ENCODE data around the gene PLD2. TPM values are rescaled to one million over a fixed set of nuclear protein-coding genes. Genes with fewer than 3 reads are reported as not detected.

PLD2 gene
- total RNA-seq, 2 donors from 2014 or later, result 25.7 to 41.5 TPM

DNA sequence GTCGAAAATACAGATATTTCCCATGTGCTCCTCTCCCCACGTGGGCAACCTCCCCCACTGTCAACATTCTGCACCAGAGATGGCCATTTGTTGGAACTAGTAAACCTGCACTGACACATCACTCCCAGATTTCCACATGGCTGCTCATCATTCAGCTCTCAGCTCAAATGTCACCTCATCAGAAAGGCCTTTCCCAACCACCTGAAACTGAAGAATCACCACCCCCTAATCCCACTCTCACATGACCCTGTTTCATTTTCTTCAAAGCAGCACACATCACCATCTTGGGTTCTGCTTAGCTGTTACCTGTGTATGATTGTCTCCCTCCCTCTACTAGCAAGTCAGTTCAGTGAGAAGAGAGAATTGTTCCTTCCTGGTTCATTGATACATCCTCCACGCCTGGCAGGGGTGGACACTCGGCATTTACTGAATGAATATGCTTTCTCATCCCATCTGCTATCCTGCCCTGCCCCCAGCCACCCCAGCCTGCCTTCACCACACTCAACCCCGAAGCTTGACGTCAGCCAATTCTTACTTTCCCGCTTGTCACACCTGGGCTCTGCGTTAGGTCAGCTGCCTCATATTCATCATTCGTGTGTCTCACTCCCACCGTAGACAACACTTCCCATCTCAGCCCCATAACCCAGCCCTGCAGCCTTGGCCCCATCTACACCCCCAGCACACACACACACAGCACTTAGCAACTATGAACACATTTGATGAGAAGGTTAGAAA is 6.3 kb upstream of the PLD2 start:
- no peak for DNase-seq
- intact Hi-C loops (cut with DNase I), result no loop called here
- ATAC-seq, result no peak
- H3K4me1 ChIP-seq, result peaks cover 10% of the 10 kb centered on the region
- H3K4me3 ChIP-seq, result no peak overlapping the region
- no peaks in the 10 kb centered on the region for H3K9me3 ChIP-seq
- peaks cover 0 to 2% of the 10 kb centered on the region in 2 donors for H3K36me3 ChIP-seq (replicated peaks in 1 of 2; ENCODE audit: insufficient read depth in 1 of 2, low read depth in 2 of 2)
- no peak overlapping the region for H3K27ac ChIP-seq
- 62 to 73% methylated on average over 10 of the region's 10 CpGs for WGBS, 2 donors
- H3K27me3 ChIP-seq, result no peaks in the 10 kb centered on the region
- TF ChIP-seq POLR2A (IDR thresholded peaks at IDR 0.05), result no peak
- TF ChIP-seq, protein P1, sequence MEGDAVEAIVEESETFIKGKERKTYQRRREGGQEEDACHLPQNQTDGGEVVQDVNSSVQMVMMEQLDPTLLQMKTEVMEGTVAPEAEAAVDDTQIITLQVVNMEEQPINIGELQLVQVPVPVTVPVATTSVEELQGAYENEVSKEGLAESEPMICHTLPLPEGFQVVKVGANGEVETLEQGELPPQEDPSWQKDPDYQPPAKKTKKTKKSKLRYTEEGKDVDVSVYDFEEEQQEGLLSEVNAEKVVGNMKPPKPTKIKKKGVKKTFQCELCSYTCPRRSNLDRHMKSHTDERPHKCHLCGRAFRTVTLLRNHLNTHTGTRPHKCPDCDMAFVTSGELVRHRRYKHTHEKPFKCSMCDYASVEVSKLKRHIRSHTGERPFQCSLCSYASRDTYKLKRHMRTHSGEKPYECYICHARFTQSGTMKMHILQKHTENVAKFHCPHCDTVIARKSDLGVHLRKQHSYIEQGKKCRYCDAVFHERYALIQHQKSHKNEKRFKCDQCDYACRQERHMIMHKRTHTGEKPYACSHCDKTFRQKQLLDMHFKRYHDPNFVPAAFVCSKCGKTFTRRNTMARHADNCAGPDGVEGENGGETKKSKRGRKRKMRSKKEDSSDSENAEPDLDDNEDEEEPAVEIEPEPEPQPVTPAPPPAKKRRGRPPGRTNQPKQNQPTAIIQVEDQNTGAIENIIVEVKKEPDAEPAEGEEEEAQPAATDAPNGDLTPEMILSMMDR (IDR thresholded peaks at IDR 0.05), result no peak

DNA sequence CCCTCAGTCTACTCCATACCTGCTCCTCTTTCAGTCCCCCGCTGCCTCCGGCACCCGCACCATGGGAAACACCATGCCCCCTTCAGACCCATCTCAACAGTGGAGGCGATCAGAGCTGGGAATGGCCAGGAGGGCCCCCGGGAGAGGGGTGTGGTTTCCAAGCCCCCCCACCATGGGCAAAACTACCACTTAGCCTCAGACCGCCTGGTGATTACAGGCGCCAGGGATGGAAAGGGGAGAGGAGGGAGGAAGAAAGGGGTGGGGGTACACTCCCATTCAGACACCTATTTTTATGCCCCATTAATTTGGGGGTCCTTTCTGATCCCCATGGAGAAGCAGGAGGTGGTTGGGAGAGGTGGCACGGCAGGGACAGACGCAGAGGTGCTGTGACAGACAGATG is 4.7 kb upstream of the PLD2 start, which contains the start of gene C17orf114:
Gene C17orf114, minus strand, starts transcription at position 101 of the 400 bp plus-strand sequence.
- H3K27ac ChIP-seq, result no peak within 1 kb of the TSS
- no peak within 1 kb of the TSS for H3K4me3 ChIP-seq
- no peaks in the 10 kb centered on the region for H3K27me3 ChIP-seq
- WGBS, 2 donors, result 76 to 81% methylated on average over 8 to 9 of the region's 9 CpGs
- ATAC-seq (no peak), DNase-seq (no peak)
- peaks cover 9% of the 10 kb centered on the region for H3K4me1 ChIP-seq
- TF ChIP-seq, protein P1 (IDR thresholded peaks at IDR 0.05), result no peak
- TF ChIP-seq POLR2A (IDR thresholded peaks at IDR 0.05), result no peak
- intact Hi-C loops (cut with DNase I), result no loop called here
- H3K36me3 ChIP-seq (replicated peaks in 1 of 2; ENCODE audit: insufficient read depth in 1 of 2, low read depth in 2 of 2), result peaks cover 0 to 2% of the 10 kb centered on the region in 2 donors
- H3K9me3 ChIP-seq, result no peaks in the 10 kb centered on the region

DNA sequence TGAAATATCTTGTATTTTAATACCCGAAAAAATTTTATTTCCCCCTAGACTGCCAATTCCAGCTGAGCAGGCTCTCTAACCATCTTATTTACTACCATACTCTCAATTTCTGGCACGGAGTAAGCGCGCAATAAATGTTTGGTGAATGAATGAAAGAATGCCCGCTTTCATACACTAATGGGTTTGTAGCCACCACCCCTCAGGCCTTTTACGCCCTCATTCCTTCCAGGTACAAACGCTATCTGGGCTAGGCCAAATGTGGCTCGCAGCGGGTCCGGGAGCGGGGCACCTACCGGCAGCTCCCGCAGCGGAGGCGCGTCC is 536 bp upstream of the PLD2 start:
- peak; percentile 10 for ATAC-seq

DNA sequence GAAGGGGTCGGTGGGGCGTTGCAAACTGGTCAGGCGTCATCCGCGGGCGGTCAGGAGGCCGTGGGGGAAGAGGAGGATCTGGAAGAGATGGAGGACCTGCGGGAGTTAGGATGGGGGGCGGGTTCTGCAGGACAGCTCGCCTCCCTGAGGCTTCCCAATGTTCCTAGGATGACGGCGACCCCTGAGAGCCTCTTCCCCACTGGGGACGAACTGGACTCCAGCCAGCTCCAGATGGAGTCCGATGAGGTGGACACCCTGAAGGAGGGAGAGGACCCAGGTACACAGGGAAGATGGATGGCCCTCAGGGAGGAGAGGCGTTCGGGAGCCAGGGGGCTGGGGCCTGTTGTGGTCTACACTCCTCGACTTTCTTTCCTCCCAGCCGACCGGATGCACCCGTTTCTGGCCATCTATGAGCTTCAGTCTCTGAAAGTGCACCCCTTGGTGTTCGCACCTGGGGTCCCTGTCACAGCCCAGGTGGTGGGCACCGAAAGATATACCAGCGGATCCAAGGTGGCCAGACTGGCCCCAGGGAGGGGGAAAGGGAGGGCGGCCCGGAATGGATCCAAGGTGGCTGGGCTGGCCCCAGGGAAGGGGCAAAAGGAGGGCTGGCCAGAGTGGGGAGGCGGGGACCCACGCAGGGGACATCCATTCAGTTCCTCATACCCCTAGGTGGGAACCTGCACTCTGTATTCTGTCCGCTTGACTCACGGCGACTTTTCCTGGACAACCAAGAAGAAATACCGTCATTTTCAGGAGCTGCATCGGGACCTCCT is 839 bp downstream of the PLD2 start:
- whole genome bisulfite sequencing, 2 donors, result 20 to 23% methylated on average over 22 to 32 of the region's 32 CpGs
- TF ChIP-seq POLR2A (IDR thresholded peaks at IDR 0.05), result no peak
- Histone ChIP-seq H3K27me3 (no peaks in the 10 kb centered on the region), H3K9me3 (no peaks in the 10 kb centered on the region), H3K4me3 (peak overlapping the region; percentile 78 to 93), H3K27ac (peak overlapping the region in 3 of 4 donors; percentile 55 to 84 (median 62)), H3K4me1 (peaks cover 20% of the 10 kb centered on the region), H3K36me3 (replicated peaks in 1 of 2; ENCODE audit: insufficient read depth in 1 of 2, low read depth in 2 of 2) (peaks cover 0 to 2% of the 10 kb centered on the region in 2 donors)
- DNase-seq (peak in 2 of 4 donors; percentile 7 to 31), ATAC-seq (no peak)
- intact Hi-C loops (cut with DNase I), result no loop called here

More for the DNA sequence above, 536 bp upstream of the PLD2 start:
- TF ChIP-seq, protein P1 (IDR thresholded peaks at IDR 0.05), result no peak
- no peak for TF ChIP-seq POLR2A (IDR thresholded peaks at IDR 0.05)
- peak overlapping the region in 1 of 2 donors; percentile 78 for H3K4me3 ChIP-seq
- H3K4me1 ChIP-seq, result peaks cover 20% of the 10 kb centered on the region
- H3K27me3 ChIP-seq, result no peaks in the 10 kb centered on the region
- WGBS, 2 donors, result 2 to 3% methylated on average over 6 to 16 of the region's 16 CpGs
- H3K9me3 ChIP-seq, result no peaks in the 10 kb centered on the region
- intact Hi-C loops (cut with DNase I), result no loop called here
- DNase-seq, result peak in 3 of 4 donors; percentile 6 to 25 (median 17)
- H3K36me3 ChIP-seq (replicated peaks in 1 of 2; ENCODE audit: insufficient read depth in 1 of 2, low read depth in 2 of 2), result peaks cover 0 to 2% of the 10 kb centered on the region in 2 donors
- peak overlapping the region in 3 of 4 donors; percentile 1 to 84 (median 78) for H3K27ac ChIP-seq

DNA sequence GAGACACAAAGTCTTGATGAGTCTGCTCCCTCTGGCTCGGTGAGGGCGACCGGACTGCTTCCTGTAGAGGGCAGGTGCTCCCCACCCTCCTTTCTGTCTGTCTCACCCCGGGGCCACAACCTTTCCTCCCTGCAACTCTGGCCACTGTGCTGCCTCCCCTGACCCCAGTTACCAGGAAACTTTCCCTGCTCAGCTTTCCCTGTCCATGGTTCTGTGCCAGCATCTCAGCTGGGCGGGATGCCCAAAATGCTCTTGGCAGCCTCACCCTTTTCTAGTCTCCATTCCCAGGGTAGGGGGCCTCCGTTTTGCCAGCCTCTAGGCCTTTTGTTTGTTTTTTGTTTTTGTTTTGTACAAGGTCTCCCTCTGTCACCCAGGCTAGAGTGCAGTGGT is 1.4 kb downstream of the PLD2 start:
- ATAC-seq (peak; percentile 23), DNase-seq (peak; percentile 71 to 83 (median 73))
- no peak for TF ChIP-seq POLR2A (IDR thresholded peaks at IDR 0.05)
- TF ChIP-seq, protein P1 (IDR thresholded peaks at IDR 0.05), result no peak
- Histone ChIP-seq H3K27ac (peak overlapping the region in 3 of 4 donors; percentile 10 to 55 (median 38)), H3K36me3 (replicated peaks in 1 of 2; ENCODE audit: insufficient read depth in 1 of 2, low read depth in 2 of 2) (peaks cover 0 to 2% of the 10 kb centered on the region in 2 donors), H3K27me3 (no peaks in the 10 kb centered on the region), H3K4me1 (peaks cover 20% of the 10 kb centered on the region), H3K4me3 (no peak overlapping the region), H3K9me3 (no peaks in the 10 kb centered on the region)
- intact Hi-C loops (cut with DNase I), result no loop called here
- 22 to 23% methylated on average over 6 of the region's 6 CpGs for WGBS, 2 donors

Data from body of pancreas (tissue), 4 donors.